H7 (cell line): Measurements from ENCODE around the gene ZCWPW1. TPM values are rescaled to one million over a fixed set of nuclear protein-coding genes. Genes with fewer than 3 reads are reported as not detected.
"Not testable (repeated sequence)": the region's sequence is repeated elsewhere in the genome, so short reads cannot be mapped to it uniquely, and the experiment has no call there.

Experiments
- DNase-seq: peaks from one replicate; pipeline ENCODE4 v3.0.0; 2012
- H3K27me3 ChIP-seq: 2 replicates; pipeline ENCODE4 v1.6.0; 2011; ENCODE audit warnings: mild to moderate bottlenecking, low read length; ENCODE audit not compliant: control insufficient read depth, insufficient read depth
- H3K36me3 ChIP-seq: replicated peaks from 2 replicates; pipeline ENCODE4 v1.5.1; 2011; ENCODE audit warnings: low read length; ENCODE audit not compliant: control insufficient read depth, insufficient read depth
- H3K4me3 ChIP-seq: 2 replicates; pipeline ENCODE4 v1.5.1; 2011; ENCODE audit warnings: low read depth, mild to moderate bottlenecking, control low read depth, low read length, moderate library complexity; ENCODE audit not compliant: insufficient read depth
- total RNA-seq: library from RNA; depleted of rRNA; stranded (reverse); fragments of >200 nt; shearing (Covaris generic); gene quantifications from 2 replicates; pipeline ENCODE4 v1.2.3, GENCODE V29; 2014

Gene ZCWPW1
- total RNA-seq, 1 experiment from 2014 or later = 0.87 TPM

GRCh38 chr7:100372256-100372655, 56.2 kb downstream of the ZCWPW1 start:
- no peak for DNase-seq
- H3K27me3 ChIP-seq = no peaks in the 10 kb centered on the region
- no peaks in the 10 kb centered on the region; the same call in 1 of the 2 replicates for H3K36me3 ChIP-seq
- H3K4me3 ChIP-seq = no peak overlapping the region

- H3K27me3 ChIP-seq = no peaks in the 10 kb centered on the region
- no peaks in the 10 kb centered on the region; the same call in 1 of the 2 replicates for H3K36me3 ChIP-seq
- DNase-seq = no peak
- H3K4me3 ChIP-seq = no peak overlapping the region
Measured at GRCh38 chr7:100371561-100372171, 56.8 kb downstream of the ZCWPW1 start.

GRCh38 chr7:100370746-100371145, 57.8 kb downstream of the ZCWPW1 start:
- Histone ChIP-seq H3K36me3 (no peaks in the 10 kb centered on the region; the same call in 1 of the 2 replicates), H3K4me3 (no peak overlapping the region), H3K27me3 (no peaks in the 10 kb centered on the region)
- no peak for DNase-seq

GRCh38 chr7:100370303-100370702, 58.2 kb downstream of the ZCWPW1 start:
- Histone ChIP-seq H3K4me3 (no peak overlapping the region), H3K27me3 (no peaks in the 10 kb centered on the region), H3K36me3 (no peaks in the 10 kb centered on the region; the same call in 1 of the 2 replicates)
- peak; percentile 77 for DNase-seq

GRCh38 chr7:100369105-100369504, 59.4 kb downstream of the ZCWPW1 start:
- Histone ChIP-seq H3K27me3 (no peaks in the 10 kb centered on the region), H3K4me3 (no peak overlapping the region), H3K36me3 (no peaks in the 10 kb centered on the region; the same call in 1 of the 2 replicates)
- no peak for DNase-seq

- no peak for DNase-seq
- Histone ChIP-seq H3K27me3 (no peaks in the 10 kb centered on the region), H3K4me3 (no peak overlapping the region), H3K36me3 (no peaks in the 10 kb centered on the region; the same call in none of the 2 replicates)
Measured at GRCh38 chr7:100367676-100368613, 60.6 kb downstream of the ZCWPW1 start.

GRCh38 chr7:100367251-100367620, 61.3 kb downstream of the ZCWPW1 start:
- Histone ChIP-seq H3K27me3 (no peaks in the 10 kb centered on the region), H3K36me3 (no peaks in the 10 kb centered on the region; the same call in none of the 2 replicates), H3K4me3 (no peak overlapping the region)
- DNase-seq = no peak

GRCh38 chr7:100366411-100367250, 61.9 kb downstream of the ZCWPW1 start:
- Histone ChIP-seq H3K27me3 (no peaks in the 10 kb centered on the region), H3K4me3 (no peak overlapping the region), H3K36me3 (peaks cover 1% of the 10 kb centered on the region)
- no peak for DNase-seq

GRCh38 chr7:100365998-100366367, 62.5 kb downstream of the ZCWPW1 start:
- not testable (repeated sequence) for H3K4me3 ChIP-seq, H3K36me3 ChIP-seq, H3K27me3 ChIP-seq, DNase-seq

- no peak for DNase-seq
- Histone ChIP-seq H3K36me3 (peaks cover 12% of the 10 kb centered on the region), H3K27me3 (no peaks in the 10 kb centered on the region), H3K4me3 (no peak overlapping the region)
Measured at GRCh38 chr7:100364480-100364879, 64.0 kb downstream of the ZCWPW1 start.

- not testable (repeated sequence) for H3K27me3 ChIP-seq, DNase-seq, H3K4me3 ChIP-seq
- H3K36me3 ChIP-seq = peaks cover 19% of the 10 kb centered on the region
Measured at GRCh38 chr7:100363797-100364196, 64.7 kb downstream of the ZCWPW1 start.

- Histone ChIP-seq H3K4me3 (no peak overlapping the region), H3K27me3 (no peaks in the 10 kb centered on the region), H3K36me3 (peaks cover 20% of the 10 kb centered on the region)
- DNase-seq = no peak
Measured at GRCh38 chr7:100363098-100363497, 65.4 kb downstream of the ZCWPW1 start.

GRCh38 chr7:100360135-100360854, 68.2 kb downstream of the ZCWPW1 start:
- no peak for DNase-seq
- Histone ChIP-seq H3K36me3 (peaks cover 32% of the 10 kb centered on the region), H3K27me3 (no peaks in the 10 kb centered on the region), H3K4me3 (no peak overlapping the region)

GRCh38 chr7:100358857-100359212, 69.7 kb downstream of the ZCWPW1 start:
- Histone ChIP-seq H3K36me3 (peaks cover 44% of the 10 kb centered on the region), H3K27me3 (no peaks in the 10 kb centered on the region), H3K4me3 (no peak overlapping the region)
- DNase-seq = no peak
